ENCODE data around the gene CTIF. TPM values are rescaled to one million over a fixed set of nuclear protein-coding genes. Genes with fewer than 3 reads are reported as not detected.

The CTIF gene
- total RNA-seq, 1 experiment from 2014 or later: 26.5 TPM

GRCh38 chr18:48751727-48752468 lies 213.1 kb downstream of the CTIF start:
- in situ Hi-C loops (cut with HindIII; ENCODE audit: low pct_unique_long_range_greater_than_20kb, low sequenced_read_pairs): no loop called here
- Histone ChIP-seq H3K4me1 (ENCODE audit: control insufficient read depth, insufficient read depth, low read length) (no peaks in the 10 kb centered on the region), H3K4me3 (ENCODE audit: low read depth in 2 of 2, low read length in 2 of 2) (no peak overlapping the region), H3K36me3 (ENCODE audit: control insufficient read depth, insufficient read depth, low read length) (no peaks in the 10 kb centered on the region), H3K27ac (ENCODE audit: low read length) (no peak overlapping the region), H3K9me3 (ENCODE audit: control insufficient read depth, insufficient read depth, low read depth, low read length) (no peaks in the 10 kb centered on the region), H3K27me3 (ENCODE audit: control insufficient read depth, insufficient read depth, low read length) (no peaks in the 10 kb centered on the region)
- no peak for DNase-seq (ENCODE audit: low read depth, low spot score)
- BruUV-seq (replicated peaks): no TSS peak
- ChIA-PET CTCF (no interaction called here), POLR2A (no interaction called here)
- TF ChIP-seq CTCF (IDR thresholded peaks at IDR 0.05): no peak
- no peak for ATAC-seq
- intact Hi-C loops (cut with micrococcal nuclease; ENCODE audit: unreplicated experiment): no loop called here

GRCh38 chr18:48752478-48752877 lies 213.6 kb downstream of the CTIF start:
- CTCF ChIA-PET: no interaction called here
- in situ Hi-C loops (cut with HindIII; ENCODE audit: low pct_unique_long_range_greater_than_20kb, low sequenced_read_pairs) (no loop called here), intact Hi-C loops (cut with micrococcal nuclease; ENCODE audit: unreplicated experiment) (no loop called here)
- TF ChIP-seq TCF7L2 (IDR thresholded peaks at IDR 0.05; ENCODE audit: low read depth, low read length) (no peak), POLR2AphosphoS5 (IDR thresholded peaks at IDR 0.05; ENCODE audit: low read depth, low read length) (no peak), REST (IDR thresholded peaks at IDR 0.05; ENCODE audit: insufficient read depth in 1 of 2, low read depth in 2 of 2, low read length in 1 of 2) (no peak), CTCF (IDR thresholded peaks at IDR 0.05) (no peak), SIN3A (IDR thresholded peaks at IDR 0.05; ENCODE audit: borderline replicate concordance, insufficient read depth, low read depth, low read length) (no peak)
- Histone ChIP-seq H3K36me3 (ENCODE audit: control insufficient read depth, insufficient read depth, low read length) (no peaks in the 10 kb centered on the region), H3K9me3 (ENCODE audit: control insufficient read depth, insufficient read depth, low read depth, low read length) (no peaks in the 10 kb centered on the region), H3K27me3 (ENCODE audit: control insufficient read depth, insufficient read depth, low read length) (no peaks in the 10 kb centered on the region), H3K4me1 (ENCODE audit: control insufficient read depth, insufficient read depth, low read length) (no peaks in the 10 kb centered on the region), H3K4me3 (ENCODE audit: low read depth in 2 of 2, low read length in 2 of 2) (no peak overlapping the region), H3K27ac (ENCODE audit: low read length) (no peak overlapping the region)
- no peak for DNase-seq (ENCODE audit: low read depth, low spot score)
- ATAC-seq: no peak
- POLR2A ChIA-PET: no interaction called here
- BruUV-seq (replicated peaks): no TSS peak
